H9 (cell line): Measurements from ENCODE around the gene HDAC7. TPM values are rescaled to one million over a fixed set of nuclear protein-coding genes. Genes with fewer than 3 reads are reported as not detected.

ENCODE experiments used
- DNase-seq: peaks from one replicate; pipeline ENCODE4 v3.0.0-alpha.2; 2017
- H2AFZ ChIP-seq: one replicate; pipeline ENCODE4 v1.6.1; 2013; ENCODE audit warnings: mild to moderate bottlenecking, low read length, control low read depth, moderate library complexity
- H2AK5ac ChIP-seq: 2 replicates; pipeline ENCODE4 v1.6.1; 2013; ENCODE audit warnings: low read length, control low read depth, mixed read lengths; ENCODE audit not compliant: insufficient read length
- H2BK120ac ChIP-seq: one replicate; pipeline ENCODE4 v1.6.1; 2013; ENCODE audit warnings: low read depth, mild to moderate bottlenecking, low read length, control low read depth, inconsistent platforms; ENCODE audit not compliant: poor library complexity, severe bottlenecking
- H2BK12ac ChIP-seq: 2 replicates; pipeline ENCODE4 v1.6.1; 2013; ENCODE audit warnings: low read length, control low read depth, mixed read lengths, low read depth; ENCODE audit not compliant: insufficient read length
- H2BK15ac ChIP-seq: 2 replicates; pipeline ENCODE4 v1.6.1; 2013; ENCODE audit warnings: low read depth, low read length, control low read depth
- H2BK20ac ChIP-seq: one replicate; pipeline ENCODE4 v1.6.1; 2013; ENCODE audit warnings: low read depth, mild to moderate bottlenecking, low read length, control low read depth, inconsistent platforms; ENCODE audit not compliant: poor library complexity, severe bottlenecking
- H2BK5ac ChIP-seq: 2 replicates; pipeline ENCODE4 v1.6.1; 2013; ENCODE audit warnings: low read length, control low read depth, mixed read lengths; ENCODE audit not compliant: insufficient read length
- H3K14ac ChIP-seq: 2 replicates; pipeline ENCODE4 v1.6.1; 2013; ENCODE audit warnings: low read length, control low read depth; ENCODE audit not compliant: insufficient read depth
- H3K18ac ChIP-seq: 2 replicates; pipeline ENCODE4 v1.6.1; 2013; ENCODE audit warnings: low read depth, mild to moderate bottlenecking, mixed read lengths, low read length, control low read depth; ENCODE audit not compliant: insufficient read length
- H3K23ac ChIP-seq: 2 replicates; pipeline ENCODE4 v1.6.1; 2013; ENCODE audit warnings: low read length, control low read depth, mixed read lengths, low read depth; ENCODE audit not compliant: insufficient read length
- H3K23me2 ChIP-seq: 2 replicates; pipeline ENCODE4 v1.6.1; 2013; ENCODE audit warnings: low read depth, mild to moderate bottlenecking, mixed read lengths, low read length, control low read depth; ENCODE audit not compliant: insufficient read length, poor library complexity, severe bottlenecking
- H3K27ac ChIP-seq: 2 replicates; pipeline ENCODE4 v1.5.1; 2013; ENCODE audit warnings: low read length, control low read depth, mixed read lengths, low read depth; ENCODE audit not compliant: insufficient read length
- H3K27me3 ChIP-seq: 2 replicates; pipeline ENCODE4 v1.6.1; 2013; ENCODE audit warnings: low read length, control low read depth, inconsistent platforms; ENCODE audit not compliant: insufficient read depth
- H3K4ac ChIP-seq: 2 replicates; pipeline ENCODE4 v1.6.1; 2013; ENCODE audit warnings: low read depth, mild to moderate bottlenecking, control low read depth, inconsistent platforms, low read length, moderate library complexity
- H3K4me1 ChIP-seq: 2 replicates; pipeline ENCODE4 v1.6.1; 2013; ENCODE audit warnings: low read length, control low read depth, inconsistent platforms; ENCODE audit not compliant: insufficient read depth
- H3K4me2 ChIP-seq: 2 replicates; pipeline ENCODE4 v1.6.1; 2013; ENCODE audit warnings: low read length, control low read depth, mixed read lengths; ENCODE audit not compliant: insufficient read length, insufficient read depth
- H3K56ac ChIP-seq: 2 replicates; pipeline ENCODE4 v1.6.1; 2013; ENCODE audit warnings: low read depth, mild to moderate bottlenecking, mixed read lengths, low read length, control low read depth; ENCODE audit not compliant: insufficient read length
- H3K79me1 ChIP-seq: 2 replicates; pipeline ENCODE4 v1.6.1; 2013; ENCODE audit warnings: low read depth, mild to moderate bottlenecking, moderate library complexity, low read length, control low read depth, inconsistent platforms; ENCODE audit not compliant: insufficient read depth, poor library complexity, severe bottlenecking
- H3K79me2 ChIP-seq: 2 replicates; pipeline ENCODE4 v1.6.1; 2013; ENCODE audit warnings: low read length, control low read depth, inconsistent platforms; ENCODE audit not compliant: insufficient read depth
- H3K9ac ChIP-seq: 2 replicates; pipeline ENCODE4 v1.6.1; 2013; ENCODE audit warnings: low read length, control low read depth, mixed read lengths; ENCODE audit not compliant: insufficient read length; ENCODE audit errors: extremely low read depth
- H3K9me3 ChIP-seq: one replicate; pipeline ENCODE4 v1.6.1; 2013; ENCODE audit warnings: low read depth, low read length, inconsistent platforms; ENCODE audit not compliant: control insufficient read depth
- H3T11ph ChIP-seq: one replicate; pipeline ENCODE4 v1.6.1; 2013; ENCODE audit warnings: mild to moderate bottlenecking, low read length, control low read depth, inconsistent platforms
- H4K20me1 ChIP-seq: one replicate; pipeline ENCODE4 v1.6.1; 2013; ENCODE audit not compliant: control insufficient read depth, insufficient read length, insufficient read depth
- H4K5ac ChIP-seq: 2 replicates; pipeline ENCODE4 v1.6.1; 2013; ENCODE audit warnings: low read depth, mild to moderate bottlenecking, mixed read lengths, low read length, control low read depth; ENCODE audit not compliant: insufficient read length
- H4K8ac ChIP-seq: replicated peaks from 2 replicates; pipeline ENCODE4 v1.6.1; 2013; ENCODE audit warnings: low read length, control low read depth, mixed read lengths, low read depth; ENCODE audit not compliant: insufficient read length
- H4K91ac ChIP-seq: 2 replicates; pipeline ENCODE4 v1.6.1; 2013; ENCODE audit warnings: low read depth, mild to moderate bottlenecking, moderate library complexity, mixed read lengths, low read length, control low read depth; ENCODE audit not compliant: insufficient read length
- H3K27ac Mint-ChIP-seq, 3 experiments: 2 replicates in 2 of 3; 3 replicates in 1 of 3; pipeline ENCODE4 v1.8.0; 2020 to 2021; ENCODE audit warnings: mixed read lengths in 3 of 3, mild to moderate bottlenecking in 1 of 3, moderate library complexity in 1 of 3
- H3K27me3 Mint-ChIP-seq: 2 replicates; pipeline ENCODE4 v1.8.0; 2021; ENCODE audit warnings: low read depth, mild to moderate bottlenecking, moderate library complexity, mixed read lengths
- H3K36me3 Mint-ChIP-seq, 3 experiments: 2 replicates in 2 of 3; 3 replicates in 1 of 3; pipeline ENCODE4 v1.8.0; 2020 to 2021; ENCODE audit warnings: low read depth in 3 of 3, mixed read lengths in 3 of 3; ENCODE audit not compliant: insufficient read depth in 1 of 3
- H3K4me1 Mint-ChIP-seq, 2 experiments: 2 replicates each; pipeline ENCODE4 v1.8.0; 2020; ENCODE audit warnings: mixed read lengths in 2 of 2
- H3K4me3 Mint-ChIP-seq, 2 experiments: 2 replicates in 1 of 2; 3 replicates in 1 of 2; pipeline ENCODE4 v1.8.0; 2020 to 2021; ENCODE audit warnings: mild to moderate bottlenecking in 2 of 2, mixed read lengths in 2 of 2, moderate library complexity in 1 of 2
- H3K9me3 Mint-ChIP-seq, 2 experiments: 2 replicates in 1 of 2; 3 replicates in 1 of 2; pipeline ENCODE4 v1.8.0; 2020; ENCODE audit warnings: mild to moderate bottlenecking in 2 of 2, mixed read lengths in 2 of 2, moderate library complexity in 1 of 2
- CTCF ChIP-seq: fragments of 200-600 bp; sonication (generic); conservative IDR thresholded peaks from 3 replicates; pipeline ENCODE4 v1.8.0; 2021; ENCODE audit warnings: antibody characterized with exemption, mild to moderate bottlenecking
- WGBS: extraction: QIAGEN DNeasy Blood & Tissue Kit; methylation state at CpG from one replicate; pipeline ENCODE4 v1.1.7; 2013; ENCODE audit warnings: missing lambda C conversion rate, low lambda C conversion rate, mixed read lengths; ENCODE audit not compliant: insufficient read length; ENCODE audit errors: extremely low coverage; 5-methylcytosine and 5-hydroxymethylcytosine counted together
- total RNA-seq: library from RNA; stranded (reverse); gene quantifications from 2 replicates; pipeline ENCODE4 v1.2.1, GENCODE V29; 2021

HDAC7 gene
- total RNA-seq, 1 experiment from 2014 or later, result 72.1 TPM

- Histone ChIP-seq H2AK5ac (no peak overlapping the region), H3K27ac (no peak overlapping the region), H2BK12ac (no peak overlapping the region), H2BK20ac (no peak overlapping the region), H3K14ac (no peak overlapping the region), H3K18ac (no peak overlapping the region), H4K91ac (no peak overlapping the region), H2BK120ac (no peak overlapping the region), H3T11ph (no peak overlapping the region), H3K27me3 (no peaks in the 10 kb centered on the region), H4K8ac (no peak overlapping the region), H3K23me2 (no peaks in the 10 kb centered on the region), H4K20me1 (no peaks in the 10 kb centered on the region), H3K4me1 (peaks cover 19% of the 10 kb centered on the region), H3K56ac (no peak overlapping the region), H3K23ac (no peak overlapping the region), H2AFZ (no peak overlapping the region), H3K9me3 (no peaks in the 10 kb centered on the region), H3K9ac (no peak overlapping the region), H2BK15ac (no peak overlapping the region), H3K4me2 (no peak overlapping the region), H3K4ac (no peak overlapping the region), H3K79me2 (no peaks in the 10 kb centered on the region), H4K5ac (no peak overlapping the region), H3K79me1 (no peaks in the 10 kb centered on the region), H2BK5ac (no peak overlapping the region)
- WGBS, result no CpG with 5 or more reads among the region's 9 CpGs
- Mint-ChIP-seq H3K4me1 (peaks cover 16 to 21% of the 10 kb centered on the region in 2 experiments), H3K27ac (peak overlapping the region in 2 of 3 experiments; percentile 27 to 77; a peak in 3 of 7 replicates), H3K36me3 (peaks cover 0 to 10% (median 2%) of the 10 kb centered on the region in 3 experiments; a peak in 4 of 7 replicates), H3K4me3 (no peak overlapping the region), H3K9me3 (no peaks in the 10 kb centered on the region), H3K27me3 (no peaks in the 10 kb centered on the region)
- DNase-seq, result no peak
- TF ChIP-seq CTCF, result no peak
Observed at GRCh38 chr12:47751561-47751960, 68.1 kb downstream of the HDAC7 start.
